Measurements from ENCODE around the gene SORBS2.

Gene SORBS2

DNA sequence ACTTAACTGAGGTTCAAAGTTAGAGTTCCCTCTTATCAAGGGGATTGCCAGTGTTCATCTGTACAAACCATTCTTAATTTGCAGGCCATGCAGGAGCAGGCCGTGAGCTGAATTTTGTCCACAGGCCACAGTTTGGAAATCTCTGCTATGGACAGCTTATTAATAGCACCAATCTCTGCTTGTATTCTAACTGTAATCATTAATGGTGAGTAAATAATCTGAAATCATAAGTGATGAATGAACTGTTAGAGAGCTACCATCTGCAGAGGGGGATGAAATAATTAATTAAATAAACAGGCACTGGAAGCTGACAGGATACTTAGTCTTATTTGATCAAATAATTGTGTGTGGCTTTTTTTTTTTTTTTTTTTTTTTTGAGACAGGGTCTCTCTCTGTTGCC lies 228.2 kb downstream of the SORBS2 start:
- TF ChIP-seq, protein P1, sequence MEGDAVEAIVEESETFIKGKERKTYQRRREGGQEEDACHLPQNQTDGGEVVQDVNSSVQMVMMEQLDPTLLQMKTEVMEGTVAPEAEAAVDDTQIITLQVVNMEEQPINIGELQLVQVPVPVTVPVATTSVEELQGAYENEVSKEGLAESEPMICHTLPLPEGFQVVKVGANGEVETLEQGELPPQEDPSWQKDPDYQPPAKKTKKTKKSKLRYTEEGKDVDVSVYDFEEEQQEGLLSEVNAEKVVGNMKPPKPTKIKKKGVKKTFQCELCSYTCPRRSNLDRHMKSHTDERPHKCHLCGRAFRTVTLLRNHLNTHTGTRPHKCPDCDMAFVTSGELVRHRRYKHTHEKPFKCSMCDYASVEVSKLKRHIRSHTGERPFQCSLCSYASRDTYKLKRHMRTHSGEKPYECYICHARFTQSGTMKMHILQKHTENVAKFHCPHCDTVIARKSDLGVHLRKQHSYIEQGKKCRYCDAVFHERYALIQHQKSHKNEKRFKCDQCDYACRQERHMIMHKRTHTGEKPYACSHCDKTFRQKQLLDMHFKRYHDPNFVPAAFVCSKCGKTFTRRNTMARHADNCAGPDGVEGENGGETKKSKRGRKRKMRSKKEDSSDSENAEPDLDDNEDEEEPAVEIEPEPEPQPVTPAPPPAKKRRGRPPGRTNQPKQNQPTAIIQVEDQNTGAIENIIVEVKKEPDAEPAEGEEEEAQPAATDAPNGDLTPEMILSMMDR (conservative IDR thresholded peaks at IDR 0.05) = no peak
- no peak overlapping the region for H3K27ac ChIP-seq

- TF ChIP-seq, protein P1 (conservative IDR thresholded peaks at IDR 0.05) = no peak
- H3K27ac ChIP-seq = no peak overlapping the region
These were observed 229.2 kb downstream of the SORBS2 start for GRCh38 chr4:185582651-185583400.

- no peak overlapping the region for H3K27ac ChIP-seq
- TF ChIP-seq, protein P1 (conservative IDR thresholded peaks at IDR 0.05) = no peak
These were observed 231.3 kb downstream of the SORBS2 start for GRCh38 chr4:185580699-185581098.

DNA sequence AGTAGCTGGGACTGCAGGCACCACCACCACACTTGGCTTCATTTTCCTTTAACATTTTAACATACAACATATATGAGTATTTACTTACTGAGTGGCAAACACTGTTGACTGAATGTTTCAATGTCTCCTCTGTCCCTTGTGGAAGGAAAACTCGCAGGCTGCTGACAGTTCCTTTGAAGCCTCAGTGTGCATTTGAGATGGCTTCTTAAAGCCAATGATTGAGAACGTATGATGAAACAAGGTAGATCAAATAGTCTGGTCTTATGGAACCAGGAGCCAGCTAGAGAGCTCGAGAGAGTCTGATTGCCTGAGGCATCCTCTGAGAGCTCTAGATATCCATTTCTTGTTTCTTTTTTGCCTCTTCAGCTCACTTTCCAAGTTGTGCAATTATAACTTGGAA lies 233.7 kb downstream of the SORBS2 start:
- no peak overlapping the region for H3K27ac ChIP-seq
- TF ChIP-seq, protein P1 (conservative IDR thresholded peaks at IDR 0.05) = no peak

- TF ChIP-seq, protein P1 (conservative IDR thresholded peaks at IDR 0.05) = no peak
- peak overlapping the region; percentile 68 for H3K27ac ChIP-seq
These were observed 234.7 kb downstream of the SORBS2 start for GRCh38 chr4:185576962-185577950.

DNA sequence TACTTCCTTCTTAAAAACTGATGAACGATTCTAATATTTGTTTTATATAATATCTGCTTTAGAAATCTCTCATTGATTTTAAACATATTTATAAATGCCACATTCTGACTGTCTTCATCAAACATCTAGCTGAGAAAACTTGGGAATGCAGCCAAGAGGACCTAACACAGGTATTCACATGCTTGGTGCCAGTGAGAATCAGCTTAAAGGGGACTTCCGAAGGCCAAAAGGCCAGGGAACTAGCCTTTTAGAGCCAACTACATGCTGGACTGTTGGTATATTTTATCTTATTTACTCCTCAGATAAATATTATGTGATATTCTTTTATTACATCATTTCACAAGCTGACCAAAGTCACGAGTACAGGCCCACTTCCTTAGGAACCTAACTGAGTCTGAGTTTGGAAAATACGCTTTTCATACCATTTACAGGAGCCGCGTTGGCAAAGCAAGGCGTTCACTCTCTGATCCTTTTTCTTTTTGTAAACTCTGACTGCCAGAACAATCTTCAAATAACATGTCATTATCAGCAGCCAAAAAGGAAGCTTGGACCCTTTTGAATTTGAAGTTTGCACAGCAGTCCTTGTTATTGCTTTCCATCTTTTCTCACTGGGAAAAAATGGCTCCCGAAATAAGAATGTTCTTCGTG lies 235.6 kb downstream of the SORBS2 start:
- peak overlapping the region; percentile 68 for H3K27ac ChIP-seq
- TF ChIP-seq, protein P1 (conservative IDR thresholded peaks at IDR 0.05) = no peak

Measured in VCaP (cell line).